Glutamatergic neuron (in vitro differentiated cells): Measurements from ENCODE around the gene KLF2. TPM values are rescaled to one million over a fixed set of nuclear protein-coding genes. Genes with fewer than 3 reads are reported as not detected.

ENCODE experiments used
- DNase-seq: peaks from one replicate; pipeline ENCODE4 v3.0.0; 2022
- H3K27ac Mint-ChIP-seq: one replicate; pipeline ENCODE4 v1.8.0; 2020; ENCODE audit warnings: mild to moderate bottlenecking, mixed read lengths, inconsistent platforms; ENCODE audit not compliant: unreplicated experiment
- H3K27me3 Mint-ChIP-seq: one replicate; pipeline ENCODE4 v1.8.0; 2020; ENCODE audit warnings: mild to moderate bottlenecking, moderate library complexity, mixed read lengths, inconsistent platforms; ENCODE audit not compliant: unreplicated experiment
- H3K36me3 Mint-ChIP-seq: one replicate; pipeline ENCODE4 v1.8.0; 2020; ENCODE audit warnings: mild to moderate bottlenecking, mixed read lengths, inconsistent platforms; ENCODE audit not compliant: unreplicated experiment
- H3K4me1 Mint-ChIP-seq: one replicate; pipeline ENCODE4 v1.8.0; 2020; ENCODE audit warnings: mild to moderate bottlenecking, low read depth, mixed read lengths, inconsistent platforms; ENCODE audit not compliant: unreplicated experiment
- H3K4me3 Mint-ChIP-seq: one replicate; pipeline ENCODE4 v1.8.0; 2020; ENCODE audit warnings: mild to moderate bottlenecking, mixed read lengths, inconsistent platforms; ENCODE audit not compliant: unreplicated experiment
- H3K9me3 Mint-ChIP-seq: one replicate; pipeline ENCODE4 v1.8.0; 2020; ENCODE audit warnings: mild to moderate bottlenecking, moderate library complexity, mixed read lengths, inconsistent platforms; ENCODE audit not compliant: unreplicated experiment
- CTCF ChIP-seq: fragments of 200-600 bp; sonication (generic); IDR thresholded peaks from one replicate; pipeline ENCODE4 v1.5.0; 2021; ENCODE audit not compliant: partially characterized antibody, unreplicated experiment
- total RNA-seq: library from RNA; stranded (reverse); fragmentation: NEBNext Ultra II Directional; extraction: Animal tissue kit (Norgen Biotek cat#: 25700); gene quantifications from one replicate; pipeline ENCODE4 v1.2.1, GENCODE V29; 2021; ENCODE audit not compliant: unreplicated experiment

KLF2 gene
- total RNA-seq, 1 donor from 2014 or later: not detected

- Mint-ChIP-seq H3K4me3 (no peak overlapping the region), H3K27me3 (peaks cover 2% of the 10 kb centered on the region), H3K36me3 (no peaks in the 10 kb centered on the region), H3K27ac (no peak overlapping the region), H3K9me3 (peaks cover 7% of the 10 kb centered on the region), H3K4me1 (peaks cover 20% of the 10 kb centered on the region)
- TF ChIP-seq CTCF: no peak
- no peak for DNase-seq
Observed at GRCh38 chr19:16359964-16360363, 35.3 kb downstream of the KLF2 start.

GRCh38 chr19:16360738-16361137 lies 36.1 kb downstream of the KLF2 start:
- Mint-ChIP-seq H3K9me3 (peaks cover 6% of the 10 kb centered on the region), H3K4me1 (peaks cover 20% of the 10 kb centered on the region), H3K36me3 (no peaks in the 10 kb centered on the region), H3K4me3 (no peak overlapping the region), H3K27ac (no peak overlapping the region), H3K27me3 (peaks cover 2% of the 10 kb centered on the region)
- no peak for TF ChIP-seq CTCF
- no peak for DNase-seq

- Mint-ChIP-seq H3K4me3 (no peak overlapping the region), H3K27me3 (peaks cover 2% of the 10 kb centered on the region), H3K36me3 (no peaks in the 10 kb centered on the region), H3K4me1 (peaks cover 20% of the 10 kb centered on the region), H3K27ac (no peak overlapping the region), H3K9me3 (peaks cover 5% of the 10 kb centered on the region)
- no peak for DNase-seq
- no peak for TF ChIP-seq CTCF
Observed at GRCh38 chr19:16361254-16361653, 36.6 kb downstream of the KLF2 start.

GRCh38 chr19:16361926-16362325 lies 37.3 kb downstream of the KLF2 start:
- Mint-ChIP-seq H3K4me1 (peaks cover 24% of the 10 kb centered on the region), H3K4me3 (no peak overlapping the region), H3K36me3 (no peaks in the 10 kb centered on the region), H3K27me3 (peaks cover 4% of the 10 kb centered on the region), H3K27ac (no peak overlapping the region), H3K9me3 (peaks cover 5% of the 10 kb centered on the region)
- no peak for TF ChIP-seq CTCF
- DNase-seq: no peak

GRCh38 chr19:16363133-16363851 lies 38.7 kb downstream of the KLF2 start:
- Mint-ChIP-seq H3K4me3 (no peak overlapping the region), H3K4me1 (peaks cover 19% of the 10 kb centered on the region), H3K9me3 (peaks cover 5% of the 10 kb centered on the region), H3K36me3 (no peaks in the 10 kb centered on the region), H3K27ac (no peak overlapping the region), H3K27me3 (peaks cover 2% of the 10 kb centered on the region)
- DNase-seq: no peak
- no peak for TF ChIP-seq CTCF
